ENCODE data around the gene TRMT1.

TRMT1 gene

GRCh38 chr19:13128583-13128982 is 12.0 kb upstream of the TRMT1 start:
- no peak for DNase-seq (ENCODE audit: extremely low read depth, low read depth)
- TF ChIP-seq CTCF (IDR thresholded peaks at IDR 0.05; ENCODE audit: low read depth, low read length): no peak

- TF ChIP-seq CTCF (IDR thresholded peaks at IDR 0.05; ENCODE audit: low read depth, low read length): no peak
- no peak for DNase-seq (ENCODE audit: extremely low read depth, low read depth)
Observed at GRCh38 chr19:13127811-13128575, 11.5 kb upstream of the TRMT1 start.

GRCh38 chr19:13127051-13127450 is 10.5 kb upstream of the TRMT1 start:
- TF ChIP-seq CTCF (IDR thresholded peaks at IDR 0.05; ENCODE audit: low read depth, low read length): no peak
- no peak for DNase-seq (ENCODE audit: extremely low read depth, low read depth)

GRCh38 chr19:13122980-13123957 is 6.7 kb upstream of the TRMT1 start:
- no peak for TF ChIP-seq CTCF (IDR thresholded peaks at IDR 0.05; ENCODE audit: low read depth, low read length)
- DNase-seq (ENCODE audit: extremely low read depth, low read depth): no peak

GRCh38 chr19:13122275-13122878 is 5.8 kb upstream of the TRMT1 start:
- DNase-seq (ENCODE audit: extremely low read depth, low read depth): no peak
- TF ChIP-seq CTCF (IDR thresholded peaks at IDR 0.05; ENCODE audit: low read depth, low read length): no peak

GRCh38 chr19:13121551-13122274 is 5.2 kb upstream of the TRMT1 start:
- no peak for TF ChIP-seq CTCF (IDR thresholded peaks at IDR 0.05; ENCODE audit: low read depth, low read length)
- no peak for DNase-seq (ENCODE audit: extremely low read depth, low read depth)
